ENCODE measurements around the gene EN1.

GRCh38 chr2:118865106-118865505 is 17.7 kb upstream of the EN1 start:
- TF ChIP-seq CTCF (IDR thresholded peaks at IDR 0.05) (peak in 4 of 6 experiments; percentile 37 to 64 (median 60)), POLR2A (IDR thresholded peaks at IDR 0.05) (no peak)
